H1 (cell line): Measurements from ENCODE around the gene DDT.
"Not testable (repeated sequence)": the region's sequence is repeated elsewhere in the genome, so short reads cannot be mapped to it uniquely, and the experiment has no call there.

ENCODE experiments used
- BACH1 ChIP-seq: IDR thresholded peaks from 2 replicates; pipeline ENCODE4 v1.6.1; 2012; ENCODE audit warnings: low read length, improper control_type of control experiment
- EGR1 ChIP-seq: IDR thresholded peaks from 2 replicates; pipeline ENCODE4 v1.6.1; 2011; ENCODE audit warnings: low read depth, low read length, borderline replicate concordance
- FOSL1 ChIP-seq: IDR thresholded peaks from 2 replicates; pipeline ENCODE4 v1.6.1; 2011; ENCODE audit warnings: mild to moderate bottlenecking, low read depth, low read length, moderate library complexity; ENCODE audit not compliant: insufficient read depth
- POLR2A ChIP-seq, 2 experiments: IDR thresholded peaks; 1 replicate in 1 of 2; 2 replicates in 1 of 2; pipeline ENCODE4 v1.6.1; 2011; ENCODE audit warnings: low read depth in 2 of 2, low read length in 2 of 2, mild to moderate bottlenecking in 2 of 2; ENCODE audit errors: control extremely low read depth in 1 of 2
- POLR2AphosphoS5 ChIP-seq: IDR thresholded peaks from 2 replicates; pipeline ENCODE4 v1.6.1; 2011; ENCODE audit warnings: low read depth, low read length
- POU5F1 ChIP-seq: IDR thresholded peaks from 2 replicates; pipeline ENCODE4 v1.6.1; 2011; ENCODE audit warnings: low read depth, mild to moderate bottlenecking, low read length, moderate library complexity
- RAD21 ChIP-seq, 2 experiments: IDR thresholded peaks in 1 of 2; conservative IDR thresholded peaks in 1 of 2; 2 replicates each; pipeline ENCODE4 v1.6.1; 2011; ENCODE audit warnings: low read depth in 2 of 2, low read length in 2 of 2, improper control_type of control experiment in 1 of 2, inconsistent platforms in 1 of 2, mild to moderate bottlenecking in 1 of 2, moderate library complexity in 1 of 2
- SIX5 ChIP-seq: IDR thresholded peaks from 2 replicates; pipeline ENCODE4 v1.6.1; 2011; ENCODE audit warnings: mild to moderate bottlenecking, low read depth, low read length
- SRF ChIP-seq: IDR thresholded peaks from 2 replicates; pipeline ENCODE4 v1.6.1; 2011; ENCODE audit warnings: mild to moderate bottlenecking, low read depth, low read length, moderate library complexity
- TAF1 ChIP-seq: IDR thresholded peaks from 2 replicates; pipeline ENCODE4 v1.6.1; 2011; ENCODE audit warnings: mild to moderate bottlenecking, low read depth, low read length
- ZNF274 ChIP-seq: IDR thresholded peaks from 2 replicates; pipeline ENCODE4 v1.7.0; 2012; ENCODE audit warnings: low read length, borderline replicate concordance; ENCODE audit errors: extremely low read depth
- TF ChIP-seq, protein P1 (sequence below), 3 experiments: IDR thresholded peaks; 1 replicate in 2 of 3; 2 replicates in 1 of 3; pipeline versions ENCODE4 v1.5.1 to v1.6.1; 2011; ENCODE audit warnings: low read length in 3 of 3, mild to moderate bottlenecking in 3 of 3, inconsistent platforms in 2 of 3, low read depth in 1 of 3, moderate library complexity in 1 of 3; ENCODE audit not compliant: insufficient read depth in 1 of 3; ENCODE audit errors: control extremely low read depth in 1 of 3

DNA sequence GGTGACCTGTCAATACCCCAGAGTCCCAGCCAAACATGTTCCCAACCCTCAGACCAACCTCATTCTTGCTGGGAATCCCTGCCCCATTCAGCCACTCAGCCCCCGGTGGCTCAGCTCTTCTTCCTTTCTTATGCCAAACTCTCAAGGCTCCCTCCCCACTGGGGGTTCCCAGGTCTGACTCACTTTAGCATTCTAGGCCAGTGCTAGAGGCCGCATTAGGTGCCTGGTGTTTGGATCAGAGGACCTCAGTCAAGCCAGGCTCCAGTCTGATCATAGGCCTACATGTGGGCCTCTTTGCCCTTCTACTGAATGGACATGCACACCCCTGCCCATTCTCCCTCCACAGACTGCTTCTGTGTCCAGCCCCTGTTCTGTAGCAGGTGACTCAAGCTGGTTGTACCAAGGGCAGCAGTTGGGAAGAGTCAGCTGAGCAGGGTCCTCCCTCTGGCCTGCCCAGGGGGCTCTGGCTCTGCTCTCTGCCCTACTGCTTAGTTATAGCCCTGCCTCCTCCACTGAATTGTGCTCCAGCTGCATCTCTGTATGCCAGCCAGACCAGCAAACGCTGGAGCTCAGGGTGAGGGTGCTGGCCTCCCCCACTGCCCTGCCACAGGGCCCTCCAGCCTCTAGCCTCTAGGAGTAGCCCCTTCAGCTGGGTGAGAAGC is 15.5 kb upstream of the DDT start:
- TF ChIP-seq, protein P1, sequence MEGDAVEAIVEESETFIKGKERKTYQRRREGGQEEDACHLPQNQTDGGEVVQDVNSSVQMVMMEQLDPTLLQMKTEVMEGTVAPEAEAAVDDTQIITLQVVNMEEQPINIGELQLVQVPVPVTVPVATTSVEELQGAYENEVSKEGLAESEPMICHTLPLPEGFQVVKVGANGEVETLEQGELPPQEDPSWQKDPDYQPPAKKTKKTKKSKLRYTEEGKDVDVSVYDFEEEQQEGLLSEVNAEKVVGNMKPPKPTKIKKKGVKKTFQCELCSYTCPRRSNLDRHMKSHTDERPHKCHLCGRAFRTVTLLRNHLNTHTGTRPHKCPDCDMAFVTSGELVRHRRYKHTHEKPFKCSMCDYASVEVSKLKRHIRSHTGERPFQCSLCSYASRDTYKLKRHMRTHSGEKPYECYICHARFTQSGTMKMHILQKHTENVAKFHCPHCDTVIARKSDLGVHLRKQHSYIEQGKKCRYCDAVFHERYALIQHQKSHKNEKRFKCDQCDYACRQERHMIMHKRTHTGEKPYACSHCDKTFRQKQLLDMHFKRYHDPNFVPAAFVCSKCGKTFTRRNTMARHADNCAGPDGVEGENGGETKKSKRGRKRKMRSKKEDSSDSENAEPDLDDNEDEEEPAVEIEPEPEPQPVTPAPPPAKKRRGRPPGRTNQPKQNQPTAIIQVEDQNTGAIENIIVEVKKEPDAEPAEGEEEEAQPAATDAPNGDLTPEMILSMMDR (IDR thresholded peaks at IDR 0.05; ENCODE audit: control extremely low read depth in 1 of 3, insufficient read depth in 1 of 3, low read depth in 1 of 3, low read length in 3 of 3), result not testable (repeated sequence)
- not testable (repeated sequence) for TF ChIP-seq EGR1; ZNF274; SRF; FOSL1; POU5F1; SIX5; BACH1; POLR2A (IDR thresholded peaks at IDR 0.05; ENCODE audit: control extremely low read depth in 1 of 2, low read depth in 2 of 2, low read length in 2 of 2); TAF1; POLR2AphosphoS5; RAD21 (IDR thresholded peaks at IDR 0.05 in 1 of 2, conservative IDR thresholded peaks at IDR 0.05 in 1 of 2; ENCODE audit: low read depth in 2 of 2, low read length in 2 of 2)
